HCT116 (cell line): ENCODE results near the gene HSD17B3. TPM values are rescaled to one million over a fixed set of nuclear protein-coding genes. Genes with fewer than 3 reads are reported as not detected.

ENCODE experiments used
- ATAC-seq: fragments of 200-7000 bp; cut with Tn5 transposase; 2 replicates; pipeline ENCODE4 v1.9.1; 2020; ENCODE audit warnings: mild to moderate bottlenecking, moderate library complexity
- BruUV-seq: library from RNA; stranded (reverse); fragments of 400-500 nt; replicated peaks from 2 replicates; lab custom pipeline; 2021; lab: Mats Ljungman, UMichigan
- CTCF ChIA-PET: fragments of 300-600 bp; sonication (Branson Sonifier 250); formaldehyde crosslinking; loops from one replicate; lab custom pipeline; 2021; ENCODE audit warnings: antibody characterized with exemption; lab: Charles Lee
- POLR2A ChIA-PET: fragments of 300-600, 350-600 bp; sonication (Branson Sonifier 250); formaldehyde crosslinking; loops from one replicate; lab custom pipeline; 2021; ENCODE audit warnings: antibody characterized with exemption; lab: Charles Lee
- RAD21 ChIA-PET, 2 experiments: fragments of 300-600 bp; sonication (Branson Sonifier 250); formaldehyde crosslinking; loops; one replicate each; lab custom pipeline; 2023; ENCODE audit warnings: low total read pairs in 2 of 2; ENCODE audit not compliant: uncharacterized antibody in 2 of 2, unreplicated experiment in 2 of 2, low non-redundant PET in 1 of 2; lab: Charles Lee
- DNase-seq: peaks from one replicate; pipeline ENCODE4 v3.0.0-alpha.2; 2010; ENCODE audit warnings: low read depth, low spot score
- H2AFZ ChIP-seq: fragments of 200-600 bp; shearing (Covaris generic), sonication (generic); 2 replicates; pipeline ENCODE4 v1.6.1; 2017; ENCODE audit warnings: low read depth, mixed run types, mixed read lengths, antibody characterized with exemption, low read length; ENCODE audit not compliant: poor library complexity, severe bottlenecking
- H3K27ac ChIP-seq: 2 replicates; pipeline ENCODE4 v1.5.1; 2012; ENCODE audit warnings: low read depth, low read length
- H3K27me3 ChIP-seq: fragments of 200-600 bp; sonication (generic); 2 replicates; pipeline ENCODE4 v1.6.1; 2016; ENCODE audit warnings: mixed run types, low read length, mixed read lengths; ENCODE audit not compliant: insufficient read depth
- H3K36me3 ChIP-seq, 2 experiments: fragments of 200-500 bp in 1 of 2; fragments of 200-600 bp in 1 of 2; sonication (Bioruptor generic) in 1 of 2; sonication (generic) in 1 of 2; 2 replicates each; pipeline versions ENCODE4 v1.5.1 to v1.6.1; 2014 to 2016; ENCODE audit warnings: low read length in 2 of 2, inconsistent platforms in 1 of 2, mixed read lengths in 1 of 2, mixed run types in 1 of 2; ENCODE audit not compliant: insufficient read depth in 2 of 2, control insufficient read depth in 1 of 2
- H3K4me1 ChIP-seq, 2 experiments: fragments of 200-600 bp in 1 of 2; sonication (generic) in 1 of 2; 2 replicates each; pipeline versions ENCODE4 v1.5.1 to v1.6.1; 2012 to 2017; ENCODE audit warnings: low read length in 2 of 2, inconsistent platforms in 1 of 2, mild to moderate bottlenecking in 1 of 2, mixed read lengths in 1 of 2, mixed run types in 1 of 2, moderate library complexity in 1 of 2; ENCODE audit not compliant: insufficient read depth in 2 of 2, control insufficient read depth in 1 of 2
- H3K4me2 ChIP-seq: fragments of 200-600 bp; sonication (generic); 2 replicates; pipeline ENCODE4 v1.6.1; 2017; ENCODE audit warnings: mixed run types, low read length, mixed read lengths
- H3K4me3 ChIP-seq, 2 experiments: fragments of 200-600 bp in 1 of 2; sonication (generic) in 1 of 2; replicated peaks in 1 of 2; 2 replicates each; pipeline ENCODE4 v1.5.1; 2011 to 2016; ENCODE audit warnings: low read length in 2 of 2, control low read depth in 1 of 2, low read depth in 1 of 2, mild to moderate bottlenecking in 1 of 2, mixed read lengths in 1 of 2, mixed run types in 1 of 2
- H3K79me2 ChIP-seq: fragments of 200-600 bp; sonication (generic); 2 replicates; pipeline ENCODE4 v1.6.1; 2017; ENCODE audit warnings: mild to moderate bottlenecking, mixed run types, low read length, moderate library complexity, mixed read lengths; ENCODE audit not compliant: insufficient read depth
- H3K9ac ChIP-seq: fragments of 200-600 bp; sonication (generic); 2 replicates; pipeline ENCODE4 v1.6.1; 2016; ENCODE audit warnings: low read length, mixed read lengths
- H3K9me2 ChIP-seq: fragments of 200-600 bp; sonication (generic), shearing (Covaris generic); 2 replicates; pipeline ENCODE4 v1.6.1; 2017; ENCODE audit warnings: mixed run types, mild to moderate bottlenecking, moderate library complexity; ENCODE audit not compliant: insufficient read depth
- H3K9me3 ChIP-seq, 2 experiments: fragments of 200-500 bp in 1 of 2; fragments of 200-600 bp in 1 of 2; sonication (Bioruptor generic) in 1 of 2; sonication (generic) in 1 of 2; 2 replicates each; pipeline ENCODE4 v1.6.1; 2014 to 2017; ENCODE audit warnings: low read length in 2 of 2, mixed read lengths in 2 of 2, inconsistent platforms in 1 of 2, low read depth in 1 of 2, mild to moderate bottlenecking in 1 of 2, mixed run types in 1 of 2, moderate library complexity in 1 of 2; ENCODE audit not compliant: control insufficient read depth in 1 of 2, insufficient read depth in 1 of 2
- H4K20me1 ChIP-seq: fragments of 200-600 bp; sonication (generic), shearing (Covaris generic); 2 replicates; pipeline ENCODE4 v1.6.1; 2017; ENCODE audit warnings: mixed run types, mild to moderate bottlenecking, moderate library complexity; ENCODE audit not compliant: insufficient read depth
- FOSL1 ChIP-seq: IDR thresholded peaks from 2 replicates; pipeline ENCODE4 v1.6.1; 2012; ENCODE audit warnings: low read depth
- REST ChIP-seq: IDR thresholded peaks from 2 replicates; pipeline ENCODE4 v1.6.1; 2012; ENCODE audit warnings: low read depth
- SRF ChIP-seq: IDR thresholded peaks from 2 replicates; pipeline ENCODE4 v1.6.1; 2012; ENCODE audit warnings: low read depth
- intact Hi-C: fragments of 100-400 bp; cut with micrococcal nuclease; formaldehyde crosslinking; loops from 2 replicates; pipeline ENCODE4 v1.10.0; 2022
- total RNA-seq: library from RNA; stranded (reverse); gene quantifications from one replicate; pipeline ENCODE4 v1.2.1, GENCODE V29; 2021; ENCODE audit not compliant: unreplicated experiment

The HSD17B3 gene
- total RNA-seq, 1 experiment from 2014 or later: 0.37 TPM

DNA sequence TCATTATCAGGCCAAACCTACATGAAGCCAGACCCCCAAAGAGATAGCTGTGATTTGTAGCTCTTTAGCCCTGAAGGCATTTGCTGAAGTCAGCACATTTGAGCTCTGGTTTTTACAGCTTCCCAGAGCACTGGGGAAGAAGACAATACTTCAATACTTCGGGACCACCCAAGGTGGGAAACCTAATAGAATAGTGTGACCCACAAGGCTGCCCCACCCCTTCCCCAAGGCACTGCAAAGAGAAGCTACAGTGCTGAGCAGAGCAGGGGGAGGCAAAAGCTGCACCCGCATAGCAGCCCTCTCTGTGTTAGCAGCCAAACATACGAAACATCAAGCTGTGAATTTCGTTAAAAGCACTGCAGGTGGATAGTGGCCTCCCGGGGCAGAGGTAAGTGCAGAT, 87.3 kb downstream of the HSD17B3 start:
- Histone ChIP-seq H3K9me2 (no peaks in the 10 kb centered on the region), H3K9me3 (no peaks in the 10 kb centered on the region)
- no peak for TF ChIP-seq FOSL1
- TF ChIP-seq, all 23 proteins: peak for 0
- Histone ChIP-seq H3K9ac (no peak overlapping the region), H3K79me2 (no peaks in the 10 kb centered on the region), H3K36me3 (no peaks in the 10 kb centered on the region), H4K20me1 (no peaks in the 10 kb centered on the region), H3K4me3 (no peak overlapping the region), H2AFZ (no peak overlapping the region), H3K27me3 (0 out of 2 replicates have a peak, but pooled peaks cover 3% of the 10 kb centered on the region), H3K4me1 (peaks cover 5 to 8% of the 10 kb centered on the region in 2 experiments; a peak in 3 of 4 replicates), H3K27ac (no peak overlapping the region), H3K4me2 (no peak overlapping the region)
- BruUV-seq: no TSS peak
- POLR2A ChIA-PET: no interaction called here
- DNase-seq (no peak), ATAC-seq (no peak)
- RAD21 ChIA-PET: no interaction called here
- CTCF ChIA-PET: no interaction called here
- intact Hi-C loops: loop anchor here (5.0 to 10.0 kb wide), 5 partner anchors 487 to 1660 kb away; partner anchors contain the start of gene PCAT7

DNA sequence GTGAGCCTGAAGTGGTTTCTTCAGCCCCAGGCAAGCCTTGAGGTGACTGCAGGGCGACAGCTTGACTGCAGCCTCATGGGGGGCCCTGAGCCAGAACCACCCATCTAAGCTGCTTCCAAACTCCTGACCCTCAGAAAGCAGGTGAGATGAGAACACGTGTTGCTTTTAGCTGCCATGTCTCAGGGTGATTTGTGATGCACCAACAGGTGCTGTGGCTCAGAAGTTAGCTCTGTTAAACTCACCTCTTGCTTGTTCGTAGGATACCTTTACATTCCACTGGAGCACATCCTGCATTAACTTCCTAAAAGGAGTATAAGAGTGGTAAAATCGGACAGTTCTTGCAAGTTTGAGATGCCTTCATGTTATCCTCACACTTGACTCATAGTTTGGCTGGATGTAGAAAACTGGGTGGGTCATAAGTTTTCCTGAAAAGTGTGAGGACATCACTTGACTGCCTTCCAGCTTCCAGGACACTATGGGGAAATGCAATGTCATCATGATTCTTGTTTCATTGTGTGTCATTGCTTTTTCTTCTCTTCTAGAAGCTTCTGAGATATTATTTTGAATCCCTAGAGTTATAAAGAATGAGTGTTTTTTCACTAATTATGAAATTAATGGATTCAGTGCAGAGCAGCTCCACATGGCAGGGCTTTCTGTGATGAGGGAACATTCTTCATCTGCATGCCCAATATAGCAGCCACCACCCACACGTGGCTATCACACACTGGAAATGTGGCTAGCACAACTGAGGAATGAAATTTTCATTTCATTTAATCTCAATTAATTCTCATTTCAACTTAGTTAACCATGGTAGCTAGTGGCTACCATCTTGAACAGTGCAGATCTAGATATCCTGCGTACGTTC, 92.3 kb downstream of the HSD17B3 start:
- no peak for TF ChIP-seq SRF
- TF ChIP-seq REST: no peak
- TF ChIP-seq, all 23 proteins: peak for 0
- ATAC-seq (no peak), DNase-seq (no peak)
- ChIA-PET RAD21 (no interaction called here), POLR2A (no interaction called here), CTCF (no interaction called here)
- Histone ChIP-seq H3K4me2 (no peak overlapping the region), H4K20me1 (no peaks in the 10 kb centered on the region), H3K9me2 (no peaks in the 10 kb centered on the region), H3K4me1 (no peaks in the 10 kb centered on the region), H3K79me2 (no peaks in the 10 kb centered on the region), H2AFZ (no peak overlapping the region), H3K9me3 (no peaks in the 10 kb centered on the region; a peak in 1 of 4 replicates), H3K27ac (no peak overlapping the region), H3K36me3 (no peaks in the 10 kb centered on the region), H3K27me3 (no peaks in the 10 kb centered on the region), H3K9ac (no peak overlapping the region), H3K4me3 (no peak overlapping the region)
- intact Hi-C loops: loop anchor here (10.0 kb wide), 1 partner anchor 1655 kb away; the partner anchor contains the start of gene PCAT7
- BruUV-seq: no TSS peak
